C4-2B (cell line): ENCODE measurements around the gene PPDPF.

Source experiments
- H3K27ac ChIP-seq: fragments of 450-650 bp; 2 replicates; pipeline ENCODE4 v1.5.1; 2017
- CTCF ChIP-seq: fragments of 450-650 bp; conservative IDR thresholded peaks from 2 replicates; pipeline ENCODE4 v1.5.1; 2017; ENCODE audit warnings: mild to moderate bottlenecking
- ZFX ChIP-seq: fragments of 450-650 bp; IDR thresholded peaks from 2 replicates; pipeline ENCODE4 v1.6.1; 2017

PPDPF gene

GRCh38 chr20:63517376-63518309 lies 2.9 kb upstream of the PPDPF start:
- H3K27ac ChIP-seq = no peak overlapping the region
- TF ChIP-seq CTCF = no peak
- TF ChIP-seq ZFX = no peak

GRCh38 chr20:63518351-63518861 lies 2.2 kb upstream of the PPDPF start:
- H3K27ac ChIP-seq = no peak overlapping the region

GRCh38 chr20:63518946-63519667 lies 1.5 kb upstream of the PPDPF start:
- H3K27ac ChIP-seq = no peak overlapping the region
- TF ChIP-seq ZFX = no peak

More at GRCh38 chr20:63518351-63518861, 2.2 kb upstream of the PPDPF start:
- no peak for TF ChIP-seq ZFX
- no peak for TF ChIP-seq CTCF

- H3K27ac ChIP-seq = peak overlapping the region; percentile 90
- TF ChIP-seq ZFX = no peak
- TF ChIP-seq CTCF = no peak; the same call in 1 of the 2 replicates
Measured at GRCh38 chr20:63519668-63520503, 679 bp upstream of the PPDPF start.

- TF ChIP-seq ZFX (peak; percentile 32; the same call in 1 of the 2 replicates), CTCF (no peak)
- H3K27ac ChIP-seq = peak overlapping the region; percentile 90
Measured at GRCh38 chr20:63520934-63521601, 503 bp downstream of the PPDPF start.

GRCh38 chr20:63521602-63522001 lies 1.0 kb downstream of the PPDPF start:
- H3K27ac ChIP-seq = peak overlapping the region; percentile 90

More at GRCh38 chr20:63521602-63522001, 1.0 kb downstream of the PPDPF start:
- TF ChIP-seq ZFX = no peak
- no peak for TF ChIP-seq CTCF
